PC-3 (cell line): Measurements from ENCODE around the gene DUOX1.

Experiments used
- CTCF ChIP-seq: fragments of 300-600 bp; sonication (generic); conservative IDR thresholded peaks from 2 replicates; pipeline ENCODE4 v1.5.1; 2017; ENCODE audit warnings: antibody characterized with exemption, low read depth, mild to moderate bottlenecking, low read length
- EZH2phosphoT487 ChIP-seq: fragments of 300-600 bp; sonication (generic); IDR thresholded peaks from 2 replicates; pipeline ENCODE4 v1.6.1; 2018; ENCODE audit warnings: mild to moderate bottlenecking, antibody characterized with exemption, low read length, borderline replicate concordance

GRCh38 chr15:45200001-45200798 lies 70.4 kb downstream of the DUOX1 start:
- TF ChIP-seq EZH2phosphoT487 (no peak), CTCF (no peak)
